ENCODE data around the gene ZNF366.

The ZNF366 gene

DNA sequence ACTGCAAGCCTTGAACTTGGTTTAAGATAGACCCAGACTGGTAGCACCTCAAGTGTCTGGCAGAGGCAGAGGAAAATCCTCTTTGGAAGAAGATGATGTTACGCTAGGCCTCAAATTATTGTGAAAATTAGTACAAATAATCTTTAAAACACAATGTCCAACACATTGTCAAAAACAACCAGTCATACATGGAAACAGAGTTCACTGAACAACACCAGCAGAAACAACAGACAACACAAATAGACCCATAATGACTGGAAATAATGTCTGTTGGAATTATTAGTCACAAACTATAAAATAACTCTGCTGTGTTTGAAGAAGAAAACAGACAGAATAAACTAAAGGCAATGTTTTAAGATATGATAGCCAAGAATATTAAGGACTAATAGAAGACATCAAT, 15.4 kb upstream of the ZNF366 start:
- DNase-seq (ENCODE audit: low read depth in 2 of 2): no peak

DNA sequence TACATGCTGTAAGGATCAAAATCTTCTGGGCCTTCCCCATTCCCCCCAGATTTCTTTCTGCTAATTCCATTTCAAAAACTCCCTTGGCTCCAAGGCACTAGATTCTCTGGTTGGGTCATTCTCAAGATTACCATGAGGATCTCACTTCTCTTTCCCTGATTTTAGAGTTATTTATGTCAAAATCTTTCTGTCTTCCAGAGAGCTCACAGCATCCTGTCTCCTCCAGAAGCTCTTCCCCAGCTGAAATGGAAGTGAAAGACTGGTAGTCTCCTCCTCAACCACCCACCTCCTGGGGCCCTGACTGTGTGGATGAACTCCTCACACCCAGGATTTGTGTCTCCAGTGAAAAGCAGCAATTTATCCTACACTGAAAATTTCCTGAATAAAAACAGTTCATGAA, 11.9 kb upstream of the ZNF366 start:
- no peak for DNase-seq (ENCODE audit: low read depth in 2 of 2)

DNA sequence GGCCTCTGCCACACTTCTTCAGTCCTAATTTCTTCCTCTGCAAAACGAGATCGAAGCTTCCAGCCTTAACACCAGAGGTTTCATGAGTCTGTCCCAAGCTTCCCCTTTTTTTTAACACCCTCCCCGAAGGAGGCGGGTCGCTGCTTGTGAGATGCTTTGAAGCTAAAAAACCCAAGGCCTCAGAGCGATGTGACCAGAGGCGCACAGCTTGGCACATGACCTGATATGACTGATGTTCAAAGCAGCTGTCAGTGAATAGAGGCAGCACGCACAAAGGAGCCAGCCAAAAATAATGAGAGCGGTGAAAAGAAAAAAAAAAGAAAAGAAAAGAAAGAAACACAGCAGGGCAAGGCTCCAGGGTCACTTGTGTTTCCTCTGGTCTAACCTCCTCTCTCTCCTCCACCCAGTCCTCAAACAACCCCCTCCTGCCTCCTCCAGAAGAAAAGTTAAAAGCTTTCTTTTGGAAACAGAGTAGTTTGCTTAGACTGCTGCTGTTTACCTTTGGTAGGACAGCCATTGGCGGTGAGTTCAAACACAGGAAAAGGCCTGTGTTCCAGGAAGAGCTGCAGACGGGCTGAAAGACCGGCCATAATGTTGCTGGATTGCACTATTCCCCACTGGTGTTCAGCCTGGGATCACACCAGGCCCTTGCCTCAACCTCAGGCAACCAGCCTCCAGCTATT, 10.9 kb upstream of the ZNF366 start:
- no peak for DNase-seq (ENCODE audit: low read depth in 2 of 2)

DNA sequence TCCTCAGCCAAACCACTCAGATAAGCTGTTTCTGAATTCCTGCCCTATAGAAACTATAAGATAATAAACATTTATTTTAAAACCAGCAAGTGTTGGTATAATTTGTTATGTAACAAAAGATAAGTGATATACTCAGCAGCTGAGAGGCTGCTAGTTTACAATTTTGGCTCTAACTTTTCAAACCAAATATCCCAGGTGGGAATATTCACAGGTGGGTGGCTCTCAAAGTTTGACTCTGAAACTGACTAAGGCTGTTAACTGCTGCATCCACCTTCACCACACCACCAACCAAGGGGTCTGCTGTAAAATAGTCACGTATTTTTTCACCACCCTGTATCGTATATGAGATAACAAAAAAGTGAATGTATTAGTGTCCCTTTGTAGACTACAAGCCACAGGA, 9.7 kb upstream of the ZNF366 start:
- no peak for DNase-seq (ENCODE audit: low read depth in 2 of 2)

DNA sequence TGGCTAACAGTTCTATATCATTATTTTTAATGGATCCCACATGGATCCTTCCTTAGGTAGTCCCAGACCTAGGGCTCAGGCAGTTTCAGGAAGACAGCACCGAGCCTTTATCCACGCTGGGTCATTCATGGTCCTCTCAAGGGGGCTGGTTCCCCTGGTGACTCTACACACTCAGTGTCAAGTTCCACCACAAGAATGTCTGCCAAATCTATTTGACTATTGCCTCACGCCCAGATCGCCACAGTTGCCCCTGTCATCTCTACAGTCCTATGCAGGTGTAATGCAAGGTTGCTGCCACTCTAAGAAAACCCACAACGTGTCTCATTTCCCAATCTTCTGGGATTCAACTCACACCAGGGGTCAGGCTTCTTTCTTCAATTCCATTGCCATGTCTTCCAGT, 8.0 kb upstream of the ZNF366 start:
- no peak for DNase-seq (ENCODE audit: low read depth in 2 of 2)

DNA sequence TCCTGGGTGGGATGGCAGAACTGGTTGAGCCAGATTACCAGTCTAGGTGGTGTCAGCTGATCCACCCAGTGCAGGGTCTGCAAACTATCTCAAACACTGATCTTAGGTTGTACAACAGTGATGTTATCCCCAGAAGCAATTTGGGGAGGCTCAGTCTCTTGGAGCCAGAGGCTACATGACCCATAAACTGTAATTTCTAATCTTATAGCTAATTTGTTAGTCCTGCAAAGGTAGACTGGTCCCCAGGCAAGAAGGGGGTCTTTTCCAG, 5.3 kb upstream of the ZNF366 start:
- DNase-seq (ENCODE audit: low read depth in 2 of 2): no peak

DNA sequence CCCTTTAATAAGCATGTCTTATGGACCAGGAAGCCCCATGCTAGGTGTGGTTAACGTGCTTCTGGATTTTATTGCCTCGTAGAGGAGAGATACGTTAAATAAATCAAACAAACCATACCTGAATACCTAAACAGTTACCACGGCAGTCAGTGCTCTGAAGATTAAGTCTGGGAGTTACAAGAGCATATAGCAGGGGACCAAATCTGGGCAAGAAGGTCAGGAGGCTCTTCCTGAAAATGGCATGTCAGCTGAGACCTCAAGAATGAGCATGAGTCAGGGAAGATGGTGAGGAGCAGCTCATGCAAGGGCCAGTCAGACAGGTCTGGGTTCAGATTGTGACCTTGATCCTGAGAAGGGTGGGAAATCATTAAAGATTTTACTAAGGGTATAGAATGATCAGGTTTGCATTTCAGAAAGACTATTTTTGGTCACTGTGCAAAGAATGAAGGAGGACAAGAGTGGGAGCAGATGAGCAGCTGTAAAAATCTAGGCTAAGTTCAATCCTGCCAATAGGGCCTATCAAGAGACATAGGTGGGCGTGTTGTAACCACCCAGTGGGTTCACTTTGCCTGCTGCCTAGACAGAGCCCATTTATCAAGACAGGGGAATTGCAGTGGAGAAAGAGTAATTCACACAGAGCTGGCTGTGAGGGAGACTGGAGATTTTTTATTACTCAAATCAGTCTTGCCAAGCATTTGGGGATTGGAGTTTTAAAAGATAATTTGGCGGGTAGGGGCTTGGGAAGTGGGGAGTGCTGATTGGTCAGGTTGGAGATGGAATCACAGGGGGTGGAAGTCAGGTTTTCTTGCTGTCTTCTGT, 4.8 kb upstream of the ZNF366 start:
- DNase-seq (ENCODE audit: low read depth in 2 of 2): no peak

DNA sequence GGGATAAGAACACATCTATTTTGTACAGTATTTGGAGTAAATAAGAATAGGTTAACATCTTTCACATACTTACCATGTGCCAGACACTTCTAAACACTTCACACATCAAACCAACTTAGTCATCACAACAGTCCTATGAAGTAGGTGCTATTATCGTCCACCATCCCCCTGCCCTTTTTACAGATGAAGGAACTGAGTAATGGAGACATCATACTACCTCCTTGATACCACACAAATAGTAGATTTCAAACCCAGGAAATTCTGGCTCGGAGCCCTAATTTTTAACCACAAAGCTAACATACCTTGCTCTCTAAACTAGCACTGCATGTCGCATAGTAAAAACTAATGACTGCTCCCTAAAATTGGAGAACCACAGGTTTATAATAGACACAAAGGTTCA, 4.2 kb upstream of the ZNF366 start:
- DNase-seq (ENCODE audit: low read depth in 2 of 2): no peak

DNA sequence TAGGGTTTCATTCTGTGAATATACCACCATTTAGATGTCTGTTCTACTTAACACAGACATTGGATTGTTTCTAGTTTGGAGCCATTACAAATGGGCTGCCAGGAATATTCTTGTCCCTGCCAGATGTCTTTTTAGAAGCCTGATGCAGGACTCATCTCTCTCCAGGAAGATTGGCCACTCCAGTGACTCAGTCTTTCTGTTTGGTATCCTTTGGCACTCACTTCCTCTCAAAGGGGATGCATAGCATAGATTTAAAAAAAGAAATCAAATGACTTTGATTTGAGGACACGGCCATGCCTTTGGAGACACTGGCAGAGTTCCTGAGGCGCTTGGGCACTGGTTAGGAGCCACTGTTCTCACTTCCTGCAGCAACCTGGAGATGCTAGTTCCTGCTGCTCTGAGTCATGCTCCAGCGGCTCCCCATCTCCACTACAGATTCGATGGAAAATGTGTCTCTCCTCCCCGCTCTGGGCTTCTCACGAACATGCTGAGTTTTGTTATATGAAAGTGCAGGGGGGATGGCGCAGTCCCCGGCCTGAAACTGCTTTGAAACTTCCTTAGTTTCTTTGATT, 3.5 kb upstream of the ZNF366 start:
- no peak for DNase-seq (ENCODE audit: low read depth in 2 of 2)

DNA sequence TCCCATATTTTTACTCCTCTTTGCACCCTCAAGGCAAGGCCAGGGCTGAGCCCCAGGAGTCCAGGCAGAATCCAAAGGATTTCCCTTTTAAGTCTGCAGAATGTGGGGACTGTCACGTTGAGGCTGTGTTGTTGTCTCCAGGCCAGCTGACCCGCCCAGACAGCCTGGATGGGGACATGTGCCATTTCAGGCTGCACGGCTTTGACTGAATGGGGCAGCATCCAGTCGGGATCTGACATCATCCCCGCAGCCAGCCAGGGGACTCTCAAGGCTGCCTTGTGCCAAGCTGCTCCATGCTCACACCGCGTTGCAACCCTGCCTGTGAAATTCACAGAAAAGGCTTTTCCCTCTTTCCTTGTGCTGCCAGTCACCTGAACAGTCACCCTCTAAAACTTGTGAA, 2.2 kb upstream of the ZNF366 start:
- DNase-seq (ENCODE audit: low read depth in 2 of 2): no peak

DNA sequence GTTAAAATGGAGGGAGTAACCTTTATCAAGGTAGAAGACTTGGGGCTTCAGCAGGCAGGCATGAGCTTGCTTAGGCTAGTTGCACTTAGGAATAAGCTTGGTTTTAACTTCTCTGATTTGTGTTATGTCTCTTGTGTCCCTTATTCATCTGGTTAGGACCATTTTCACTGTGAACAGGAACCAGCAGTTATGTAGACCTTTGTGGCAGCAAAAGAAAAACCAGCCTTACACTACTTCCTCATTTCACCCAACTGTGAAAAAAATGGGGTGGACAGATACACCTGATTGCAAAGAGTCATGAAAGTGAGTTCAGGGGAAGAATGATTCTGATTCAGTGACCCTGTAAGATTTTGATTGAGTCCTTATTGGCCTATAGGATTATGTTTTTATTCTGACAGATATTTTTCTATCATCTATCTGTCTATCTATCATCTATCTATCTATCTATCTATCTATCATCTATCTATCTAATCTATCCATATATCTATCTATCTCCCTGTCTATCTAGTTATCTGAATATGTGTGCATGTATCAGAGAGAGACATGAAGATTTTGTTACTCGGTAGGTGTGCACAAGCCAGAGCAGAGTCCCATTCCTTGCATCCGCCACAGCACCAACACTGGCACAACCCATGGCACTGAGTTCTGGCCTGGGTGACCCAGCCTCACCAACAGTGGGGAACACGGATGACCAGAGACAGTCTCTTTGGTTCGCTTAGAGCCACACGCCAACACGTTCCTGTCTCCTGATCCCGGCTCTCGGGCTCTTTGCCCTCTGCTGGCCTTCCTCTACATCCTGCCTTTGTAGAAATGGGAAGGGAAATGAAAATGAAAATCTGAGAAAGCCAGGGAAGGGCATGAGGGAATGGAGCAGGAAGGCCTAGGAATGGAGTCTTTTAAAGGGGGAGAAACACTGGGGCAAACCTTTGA, 1.3 kb upstream of the ZNF366 start:
- no peak for DNase-seq (ENCODE audit: low read depth in 2 of 2)

DNA sequence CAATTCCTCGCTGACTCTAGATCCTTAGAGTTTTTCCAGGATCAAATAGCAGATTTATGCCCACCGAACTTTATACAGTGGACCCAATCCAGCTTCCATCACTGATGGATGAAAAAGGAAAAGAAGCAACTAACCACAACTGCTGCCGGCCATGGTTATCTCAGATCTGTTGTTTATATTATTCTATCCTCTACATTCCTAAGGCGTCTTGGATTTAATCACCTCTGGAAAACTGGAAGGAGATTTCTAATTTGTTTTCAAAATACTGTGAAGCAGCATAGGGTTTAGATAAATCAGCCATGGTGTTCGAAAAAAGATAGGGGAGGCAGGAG, 663 bp upstream of the ZNF366 start:
- DNase-seq (ENCODE audit: low read depth in 2 of 2): no peak

DNA sequence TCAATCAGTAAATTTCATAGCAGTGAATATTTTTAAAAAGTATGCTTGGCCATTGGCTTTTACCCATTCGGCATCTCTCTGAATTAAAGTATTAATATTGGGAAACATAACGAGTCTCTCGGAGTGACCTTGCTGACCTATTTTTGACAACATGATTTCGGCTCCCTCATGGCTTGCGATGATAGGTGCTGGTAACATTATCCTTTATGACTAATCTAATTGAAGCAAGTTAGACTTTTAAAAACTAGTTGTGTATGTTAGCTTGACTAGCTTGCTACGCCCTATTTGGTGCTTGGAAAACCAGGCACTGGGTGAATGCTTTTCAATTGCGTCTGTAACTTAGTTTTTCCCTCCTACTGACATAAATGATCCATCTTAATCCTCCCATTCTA, 1.1 kb downstream of the ZNF366 start:
- DNase-seq (ENCODE audit: low read depth in 2 of 2): no peak

DNA sequence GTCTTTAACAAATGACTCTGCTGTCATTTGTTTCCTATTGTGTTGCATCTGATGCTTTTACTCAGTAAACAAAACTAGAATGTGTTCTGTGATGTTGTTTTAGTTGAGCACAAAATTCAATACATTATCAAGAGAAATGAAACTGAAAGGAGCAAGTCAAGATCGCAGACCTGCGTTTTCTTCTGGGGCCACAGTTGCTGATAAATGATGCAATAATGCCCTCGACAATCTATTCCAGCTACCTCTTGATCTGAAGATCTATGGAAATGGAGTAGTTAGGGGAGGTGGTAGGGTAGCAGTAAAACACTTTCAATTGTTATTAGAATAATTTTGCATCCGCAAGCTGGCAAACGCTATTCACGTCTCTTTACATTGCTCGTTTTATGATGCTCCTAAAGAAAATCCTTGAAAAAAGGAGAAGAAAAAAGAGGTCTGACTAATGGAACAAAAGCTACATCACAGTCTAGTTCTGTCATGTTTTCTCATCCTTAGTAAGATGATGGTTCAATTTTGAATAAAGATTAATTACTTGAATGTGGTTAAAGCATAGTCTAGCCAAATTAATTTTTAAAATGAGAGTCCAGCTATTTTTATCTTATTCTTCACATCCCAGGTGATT, 1.6 kb downstream of the ZNF366 start:
- no peak for DNase-seq (ENCODE audit: low read depth in 2 of 2)

DNA sequence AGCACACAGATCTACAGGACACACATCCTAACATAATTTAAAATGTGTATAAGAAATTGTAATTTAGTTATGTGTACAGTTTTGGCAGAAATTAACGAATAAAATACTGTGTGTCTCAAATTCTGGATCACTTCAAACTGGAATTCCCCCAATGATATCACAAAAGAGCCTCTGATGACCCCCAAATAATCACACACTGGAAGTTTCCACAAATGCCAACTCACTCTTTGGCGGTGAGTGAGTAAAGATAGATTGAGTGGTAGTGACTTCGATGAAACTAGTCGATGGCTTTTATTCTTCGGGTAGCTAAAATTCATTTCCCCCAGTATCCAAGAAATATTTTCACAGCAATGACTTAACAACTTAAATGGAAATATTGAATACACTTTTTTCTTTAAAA, 2.2 kb downstream of the ZNF366 start:
- no peak for DNase-seq (ENCODE audit: low read depth in 2 of 2)

DNA sequence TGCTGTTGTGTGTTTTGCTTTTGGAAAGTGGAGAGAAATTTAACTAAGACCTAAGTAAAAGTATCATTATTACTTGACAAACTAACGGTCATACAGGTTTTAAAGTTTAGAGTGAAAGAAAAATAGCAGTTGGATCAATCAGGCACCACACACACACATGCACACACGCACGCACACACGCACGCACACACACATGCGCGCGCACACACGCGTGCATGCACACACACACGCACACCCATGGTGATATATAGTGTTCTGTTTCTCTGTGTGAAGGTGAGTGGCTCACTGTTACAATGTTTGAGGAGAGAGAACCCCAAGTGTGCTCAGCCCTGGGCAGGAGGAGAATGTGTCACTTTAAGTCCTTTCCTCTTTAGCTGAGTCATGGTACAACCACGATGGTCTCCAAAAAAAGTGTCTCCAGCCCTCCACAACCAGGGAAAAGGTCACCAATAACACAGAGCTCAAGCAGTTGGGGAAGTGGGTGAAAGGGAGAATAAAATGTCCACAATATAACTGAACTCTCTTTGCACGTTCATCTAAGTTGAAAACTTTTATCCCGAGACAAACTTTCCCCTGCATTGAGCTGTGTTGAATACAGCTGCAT, 3.2 kb downstream of the ZNF366 start:
- no peak for DNase-seq (ENCODE audit: low read depth in 2 of 2)

DNA sequence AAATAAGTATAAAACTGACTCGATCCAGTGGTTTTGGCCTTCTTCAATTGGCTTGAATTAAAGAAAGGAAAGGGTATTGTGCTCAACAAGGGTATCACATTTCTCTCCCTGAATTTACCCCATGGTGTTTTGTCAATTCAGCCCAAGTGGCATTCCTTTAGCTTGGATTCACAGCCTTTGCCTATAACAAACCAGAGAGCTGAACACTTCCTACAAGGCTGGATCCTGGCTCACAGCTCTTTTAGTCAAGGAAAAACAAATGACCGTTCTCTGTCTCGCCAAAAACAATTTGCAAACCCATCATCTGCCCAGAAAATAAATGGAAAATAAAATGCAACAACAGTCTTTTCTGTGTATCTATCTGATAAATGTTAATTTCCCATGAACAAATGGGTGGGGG, 5.7 kb downstream of the ZNF366 start:
- DNase-seq (ENCODE audit: low read depth in 2 of 2): no peak

DNA sequence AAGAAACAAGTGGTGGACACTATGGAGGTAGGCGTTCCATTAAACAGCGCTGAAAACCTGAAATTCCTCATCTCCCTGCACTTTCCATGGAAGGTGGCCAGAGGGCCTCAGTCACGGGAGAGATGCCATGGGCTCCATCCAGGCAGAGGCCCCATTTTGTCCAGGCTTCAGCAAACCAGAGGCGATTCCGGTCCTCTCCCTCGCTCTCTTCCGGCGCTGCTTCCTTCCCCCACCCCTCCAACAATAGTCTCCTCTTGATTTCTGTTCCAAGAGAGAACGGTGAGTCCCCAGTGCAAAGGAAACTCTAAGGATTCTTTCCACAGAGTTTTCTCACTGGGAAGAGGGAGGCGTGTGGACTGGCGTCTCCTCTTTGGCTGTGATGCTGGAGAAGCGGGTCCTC, 7.5 kb downstream of the ZNF366 start:
- DNase-seq (ENCODE audit: low read depth in 2 of 2): no peak

DNA sequence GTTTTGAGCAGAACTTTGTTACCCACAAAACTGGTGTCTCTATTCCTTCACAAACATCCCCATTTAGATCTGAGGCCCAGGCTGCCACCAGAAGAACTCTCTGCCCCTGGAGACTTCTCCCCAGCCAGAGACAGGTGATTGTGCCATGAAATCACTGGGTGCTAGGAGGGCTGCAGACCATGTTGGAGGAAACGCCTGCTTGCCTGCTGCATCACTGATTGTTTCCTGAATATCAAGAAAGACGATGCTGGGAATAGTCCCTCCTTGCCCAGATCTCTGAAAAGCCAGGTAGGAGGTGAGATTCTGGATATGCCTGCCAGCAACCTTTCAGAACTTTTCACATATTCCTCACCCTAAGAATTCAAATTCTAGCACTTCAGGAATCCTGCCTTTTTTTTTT, 8.1 kb downstream of the ZNF366 start:
- DNase-seq (ENCODE audit: low read depth in 2 of 2): no peak

DNA sequence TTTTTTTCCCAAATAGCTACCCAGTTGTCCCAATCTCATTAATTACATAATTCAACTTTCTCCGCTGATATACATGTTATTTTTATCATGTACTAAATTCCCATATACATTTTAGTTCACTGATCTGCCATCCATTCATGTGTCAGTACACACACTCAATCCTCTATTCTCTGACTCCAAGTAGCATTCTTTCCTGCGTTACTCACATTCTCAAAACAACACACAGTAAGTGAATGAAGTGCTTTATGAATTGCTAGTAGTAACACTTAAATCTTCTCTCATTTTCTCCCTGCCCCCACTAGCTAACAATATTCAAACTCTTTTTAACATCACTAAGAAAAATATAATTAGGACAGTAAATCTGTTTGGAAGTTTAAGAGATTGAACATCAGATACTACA, 8.9 kb downstream of the ZNF366 start:
- no peak for DNase-seq (ENCODE audit: low read depth in 2 of 2)

DNA sequence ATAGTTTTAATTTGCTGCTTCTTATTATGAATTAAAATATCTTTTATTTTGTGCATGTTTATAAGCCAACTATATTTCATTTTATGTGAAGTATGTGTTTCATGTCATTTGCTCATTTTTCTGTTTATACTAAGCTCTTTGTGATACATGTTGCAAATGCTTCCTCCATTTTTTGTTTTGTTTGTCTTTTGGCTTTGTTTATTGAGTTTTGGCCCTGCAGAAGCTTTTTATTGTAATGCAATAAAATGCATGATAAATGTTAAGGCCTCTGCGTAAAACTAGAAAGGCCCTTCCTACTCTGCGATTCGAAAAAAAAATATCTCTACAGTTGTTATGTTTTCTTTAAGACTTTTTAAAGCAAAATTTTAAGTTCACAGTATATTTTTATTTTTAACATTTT, 9.4 kb downstream of the ZNF366 start:
- DNase-seq (ENCODE audit: low read depth in 2 of 2): no peak

DNA sequence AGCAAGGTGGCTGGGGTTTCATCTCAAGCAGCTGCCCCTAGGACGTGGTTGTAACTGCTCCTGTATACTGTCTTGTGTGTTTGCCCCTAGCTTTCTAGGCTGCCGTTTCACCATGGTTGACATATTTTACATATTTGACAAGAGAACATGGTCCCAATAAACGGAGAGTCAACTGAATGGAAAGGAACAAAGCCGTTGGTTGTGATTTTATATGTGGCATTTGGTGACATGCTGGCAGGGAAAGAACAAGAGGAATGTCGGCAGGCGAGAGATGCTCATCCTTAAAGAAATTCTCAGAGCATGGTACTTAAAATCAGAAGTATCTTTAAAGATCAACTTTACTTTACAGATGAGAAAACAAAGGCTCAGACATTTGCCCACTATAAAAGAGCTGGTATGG, 11.8 kb downstream of the ZNF366 start:
- DNase-seq (ENCODE audit: low read depth in 2 of 2): no peak
